Measurements from ENCODE around the gene NDUFAF2. TPM values are rescaled to one million over a fixed set of nuclear protein-coding genes. Genes with fewer than 3 reads are reported as not detected.

The NDUFAF2 gene
- total and polyA plus RNA-seq, 2 of the 8 experiments (the other 6 are each of a cell fraction or from before 2014, with no cell fraction given): 10.7 to 46.5 TPM

DNA sequence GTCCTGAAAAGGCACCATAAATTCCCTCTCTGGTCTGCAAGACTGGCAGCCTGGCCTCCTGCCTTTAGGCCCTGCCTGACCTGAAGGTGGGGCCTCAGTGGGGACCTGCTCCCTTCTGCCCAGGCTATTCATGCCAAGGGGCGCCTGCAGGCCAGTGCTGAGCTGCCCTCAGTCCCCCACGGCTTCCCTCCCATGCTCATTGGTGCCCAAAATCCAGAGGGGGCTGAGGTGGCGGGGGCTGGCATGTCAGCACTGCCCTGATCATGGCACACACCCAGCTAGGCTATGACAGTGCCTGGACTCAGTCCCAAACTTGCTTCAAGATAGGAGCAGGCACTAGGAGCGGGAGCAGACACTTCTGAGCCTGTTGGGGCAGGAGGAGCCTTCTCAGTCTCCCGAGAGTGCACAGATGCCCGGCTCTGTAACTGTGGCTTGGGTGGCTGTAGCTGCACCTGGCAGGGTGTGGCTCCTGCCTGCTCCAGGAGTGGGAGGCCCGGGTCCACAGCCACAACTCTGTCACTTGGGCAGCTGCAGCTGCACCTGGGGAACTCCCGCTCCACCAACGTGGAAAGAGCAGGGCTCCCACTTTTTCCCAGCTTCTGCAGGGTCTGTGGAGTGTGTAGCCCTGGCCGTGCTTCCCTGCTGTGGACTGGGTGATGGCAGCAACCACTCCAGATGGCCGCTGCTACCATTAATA lies 49.0 kb downstream of the NDUFAF2 start:
- no peaks in the 10 kb centered on the region for H4K20me1 ChIP-seq (replicated peaks in 1 of 2; ENCODE audit: control insufficient read depth in 1 of 2, insufficient read depth in 2 of 2, low read length in 2 of 2)
- H3K36me3 ChIP-seq (ENCODE audit: control insufficient read depth in 2 of 4, insufficient read depth in 4 of 4, low read length in 3 of 4): no peaks in the 10 kb centered on the region
- no peaks in the 10 kb centered on the region for H3K27me3 ChIP-seq (replicated peaks in 1 of 4; ENCODE audit: control insufficient read depth in 3 of 4, extremely low read depth in 1 of 4, insufficient read depth in 3 of 4, low read length in 3 of 4)
- H2BK12ac ChIP-seq (ENCODE audit: low read depth, low read length): no peak overlapping the region
- no peak overlapping the region for H3K27ac ChIP-seq (ENCODE audit: low read depth, low read length)
- H3K79me2 ChIP-seq (ENCODE audit: control insufficient read depth in 1 of 2, insufficient read depth in 2 of 2, low read length in 2 of 2): peaks cover 0 to 3% of the 10 kb centered on the region in 2 experiments; a peak in 1 of 4 replicates
- DNase-seq (ENCODE audit: low read depth in 1 of 2, low spot score in 2 of 2) (no peak), FAIRE-seq (no peak)
- H3K56ac ChIP-seq (replicated peaks; ENCODE audit: insufficient read length, low read depth, low read length): no peak overlapping the region
- H2BK5ac ChIP-seq (ENCODE audit: low read depth, low read length): no peak overlapping the region
- H3K23ac ChIP-seq (ENCODE audit: insufficient read length): no peak overlapping the region
- H4K8ac ChIP-seq (ENCODE audit: extremely low read depth, insufficient read depth, low read length): no peak overlapping the region
- H3K9me3 ChIP-seq (ENCODE audit: insufficient read depth in 2 of 2, low read depth in 1 of 2, low read length in 1 of 2): peaks cover 17 to 20% of the 10 kb centered on the region in 2 experiments; a peak in 3 of 4 replicates
- H3K23me2 ChIP-seq (ENCODE audit: low read depth, low read length): no peaks in the 10 kb centered on the region
- H3K4me1 ChIP-seq (replicated peaks in 1 of 4; ENCODE audit: control insufficient read depth in 3 of 4, insufficient read depth in 4 of 4, low read length in 3 of 4): no peaks in the 10 kb centered on the region
- no peak overlapping the region for H3K9ac ChIP-seq (replicated peaks in 1 of 4; ENCODE audit: extremely low read depth in 1 of 4, low read depth in 3 of 4, low read length in 3 of 4)
- H2AK5ac ChIP-seq (ENCODE audit: low read depth, low read length): no peak overlapping the region
- no peak overlapping the region for H3K18ac ChIP-seq (ENCODE audit: extremely low read depth, low read length)
- H4K91ac ChIP-seq (replicated peaks; ENCODE audit: insufficient read length, low read length): no peak overlapping the region
- H2AFZ ChIP-seq (ENCODE audit: low read length): no peak overlapping the region
- no peak overlapping the region for H2BK120ac ChIP-seq (replicated peaks; ENCODE audit: low read depth, low read length)
- peaks cover 2% of the 10 kb centered on the region; the same call in 1 of the 2 replicates for H3K79me1 ChIP-seq (ENCODE audit: low read depth, low read length)
- H3K4me3 ChIP-seq (ENCODE audit: extremely low read depth in 1 of 4, insufficient read depth in 2 of 4, low read depth in 3 of 4, low read length in 4 of 4): no peak overlapping the region
- H3K4me2 ChIP-seq (ENCODE audit: insufficient read depth in 1 of 2, low read depth in 2 of 2, low read length in 2 of 2): no peak overlapping the region
- 85% methylated on average over 11 of the region's 11 CpGs; no CpG with 5 or more reads in 1 of the 2 experiments for WGBS, 2 experiments (ENCODE audit: extremely low coverage in 1 of 2, insufficient coverage in 1 of 2, insufficient read length in 1 of 2, insufficient replicate concordance in 2 of 2, low coverage in 1 of 2, low lambda C conversion rate in 2 of 2, missing lambda C conversion rate in 1 of 2)
- no peak overlapping the region for H3K4ac ChIP-seq (replicated peaks; ENCODE audit: insufficient read length, low read depth, low read length)
- H4K5ac ChIP-seq (ENCODE audit: insufficient read length, low read depth, low read length): no peak overlapping the region
- no peak overlapping the region for H2BK15ac ChIP-seq (ENCODE audit: low read length)
- H3K14ac ChIP-seq (ENCODE audit: insufficient read length): no peak overlapping the region
- ChIA-PET CTCF (ENCODE audit: partially characterized antibody) (interaction anchor here (0.9 to 2.8 kb wide), 3 partner anchors 13 to 74 kb away, joined by 3 to 15 read pairs (median 3); no protein-coding TSS in a partner anchor), POLR2A (ENCODE audit: partially characterized antibody) (interaction anchor here (2.5 kb wide), 1 partner anchor 8 kb away, joined by 6 read pairs; no protein-coding TSS in a partner anchor)
- no peak overlapping the region for H2BK20ac ChIP-seq (ENCODE audit: low read length)
- TF ChIP-seq MAX (IDR thresholded peaks at IDR 0.05) (no peak), ATF3 (IDR thresholded peaks at IDR 0.05; ENCODE audit: insufficient read depth, low read depth, low read length) (no peak), ZNF274 (IDR thresholded peaks at IDR 0.05; ENCODE audit: borderline replicate concordance, extremely low read depth, low read length) (no peak), PHF8 (conservative IDR thresholded peaks at IDR 0.05; ENCODE audit: low read depth, low read length) (no peak), EGR1 (IDR thresholded peaks at IDR 0.05; ENCODE audit: borderline replicate concordance, low read depth, low read length) (no peak), SAP30 (IDR thresholded peaks at IDR 0.05; ENCODE audit: insufficient read depth, insufficient replicate concordance, low read length) (no peak), SP2 (IDR thresholded peaks at IDR 0.05; ENCODE audit: low read length) (no peak), GTF2F1 (IDR thresholded peaks at IDR 0.05; ENCODE audit: borderline replicate concordance, low read depth, low read length) (no peak), BCL11A (IDR thresholded peaks at IDR 0.05; ENCODE audit: low read depth in 2 of 2, low read length in 2 of 2) (no peak), SRF (IDR thresholded peaks at IDR 0.05; ENCODE audit: low read depth, low read length) (no peak), SP4 (IDR thresholded peaks at IDR 0.05; ENCODE audit: low read length) (no peak), ASH2L (IDR thresholded peaks at IDR 0.05; ENCODE audit: low read length) (no peak), BACH1 (IDR thresholded peaks at IDR 0.05; ENCODE audit: low read length) (no peak)
